22Rv1 (cell line): ENCODE results near the gene PDGFB.

Source experiments
- CTCF ChIP-seq: fragments of 450-650 bp; IDR thresholded peaks from 2 replicates; pipeline ENCODE4 v1.5.1; 2017; ENCODE audit warnings: mild to moderate bottlenecking
- ZFX ChIP-seq: fragments of 450-650 bp; IDR thresholded peaks from 2 replicates; pipeline ENCODE4 v1.6.1; 2017; ENCODE audit warnings: antibody characterized with exemption, borderline replicate concordance

- TF ChIP-seq CTCF (no peak), ZFX (no peak)
Observed at GRCh38 chr22:39229688-39230260, 15.0 kb downstream of the PDGFB start.
